HG02763 (cell line): ENCODE data around the gene UBXN2A.

Source experiments
- ATAC-seq: cut with Tn5 transposase; IDR thresholded peaks from one replicate; pipeline ENCODE4 v1.9.1; 2021; ENCODE audit warnings: mild to moderate bottlenecking, moderate library complexity; ENCODE audit not compliant: unreplicated experiment

The UBXN2A gene, protein sequence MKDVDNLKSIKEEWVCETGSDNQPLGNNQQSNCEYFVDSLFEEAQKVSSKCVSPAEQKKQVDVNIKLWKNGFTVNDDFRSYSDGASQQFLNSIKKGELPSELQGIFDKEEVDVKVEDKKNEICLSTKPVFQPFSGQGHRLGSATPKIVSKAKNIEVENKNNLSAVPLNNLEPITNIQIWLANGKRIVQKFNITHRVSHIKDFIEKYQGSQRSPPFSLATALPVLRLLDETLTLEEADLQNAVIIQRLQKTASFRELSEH

DNA sequence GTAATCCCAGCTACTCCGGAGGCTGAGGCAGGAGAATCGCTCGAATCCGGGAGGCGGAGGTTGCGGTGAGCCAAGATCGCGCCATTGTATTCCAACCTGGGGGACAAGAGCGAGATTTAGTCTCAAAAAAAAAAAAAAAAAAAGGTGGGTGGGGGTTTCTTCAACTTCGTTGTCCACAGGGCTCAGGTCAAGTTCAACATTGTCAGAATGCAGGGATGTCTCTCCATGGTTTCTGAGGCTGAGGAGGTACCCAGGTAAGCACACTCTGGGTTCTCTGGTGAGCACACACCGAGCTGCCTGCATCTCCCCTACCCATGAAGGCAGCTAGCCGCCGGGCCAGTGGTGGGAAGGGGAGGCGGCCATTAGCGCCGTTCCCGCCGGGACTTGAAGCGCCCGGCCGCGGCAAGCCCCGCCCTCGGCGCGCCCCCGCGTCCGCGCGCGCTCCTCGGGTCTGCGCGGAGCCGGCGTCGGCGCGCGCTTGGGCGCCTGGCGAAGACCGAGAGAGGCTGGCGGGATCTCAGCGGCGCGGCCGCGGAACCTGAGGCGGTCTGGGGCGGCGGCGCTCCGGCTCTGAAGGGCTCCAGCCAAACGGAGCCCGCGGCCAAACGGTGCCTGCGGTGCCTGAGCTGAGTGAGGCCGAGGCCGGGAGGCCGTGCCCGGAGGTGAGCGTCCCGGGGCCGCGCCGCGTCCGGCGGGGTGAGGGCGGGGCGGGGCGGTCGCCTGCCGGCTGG is at the start of gene UBXN2A:
TSS of gene UBXN2A (plus strand) at position 477 of the 731 bp plus-strand sequence. CDS start 17,852 bp downstream, outside the sequence.
- ATAC-seq = peak; percentile 84

DNA sequence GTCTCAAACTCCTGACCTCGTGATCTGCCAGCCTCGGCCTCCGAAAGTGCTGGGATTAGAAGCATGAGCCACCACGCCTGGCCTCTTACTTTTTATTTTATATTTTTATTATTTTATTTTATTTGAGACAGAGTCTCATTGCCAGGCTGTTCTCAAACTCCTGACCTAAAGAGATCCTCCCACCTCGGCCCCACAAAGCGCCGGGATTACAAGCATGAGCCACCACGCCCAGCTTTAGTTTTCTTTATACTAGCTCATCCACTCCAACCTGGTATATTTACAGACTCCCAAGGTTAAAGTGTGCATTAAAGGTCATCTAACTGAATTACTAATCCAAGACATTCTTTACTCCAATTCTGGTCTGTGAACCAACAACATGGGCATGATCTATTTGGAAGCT is 40.1 kb upstream of the UBXN2A start:
- no peak for ATAC-seq

DNA sequence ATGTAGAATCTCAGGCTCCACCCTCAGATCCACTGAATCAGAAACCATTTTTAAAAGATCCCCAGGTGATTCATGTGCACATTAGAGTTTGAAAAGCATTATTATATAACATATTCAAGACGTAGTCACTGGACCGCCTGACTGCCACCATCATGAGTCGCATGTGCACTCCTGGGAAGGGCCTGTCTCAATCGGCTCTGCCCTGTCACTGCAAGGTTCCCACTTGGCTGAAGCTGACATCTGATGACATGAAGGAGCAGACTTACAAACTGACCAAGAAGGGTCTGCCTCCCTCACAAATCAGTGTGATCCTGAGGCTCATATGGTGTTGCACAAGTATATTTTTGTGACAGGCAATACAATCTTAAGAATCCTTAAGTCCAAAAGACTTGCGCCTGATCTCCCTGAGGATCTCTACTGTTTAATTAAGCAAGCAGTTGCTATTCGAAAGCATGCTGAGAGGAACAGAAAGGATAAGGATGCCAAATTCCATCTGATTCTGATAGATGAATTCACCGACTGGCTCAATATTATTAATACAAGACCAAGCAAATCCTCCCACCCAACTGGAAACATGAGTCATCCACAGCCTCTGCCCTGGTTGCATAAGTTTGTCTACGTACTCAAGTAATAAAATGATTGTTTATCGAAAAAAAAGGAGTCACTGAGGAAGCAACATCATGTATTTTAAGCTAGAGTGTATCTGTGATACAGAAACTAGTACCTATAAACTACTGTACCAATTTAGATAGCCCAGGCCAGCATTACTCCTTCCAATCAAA is 39.5 kb upstream of the UBXN2A start:
- ATAC-seq = no peak

DNA sequence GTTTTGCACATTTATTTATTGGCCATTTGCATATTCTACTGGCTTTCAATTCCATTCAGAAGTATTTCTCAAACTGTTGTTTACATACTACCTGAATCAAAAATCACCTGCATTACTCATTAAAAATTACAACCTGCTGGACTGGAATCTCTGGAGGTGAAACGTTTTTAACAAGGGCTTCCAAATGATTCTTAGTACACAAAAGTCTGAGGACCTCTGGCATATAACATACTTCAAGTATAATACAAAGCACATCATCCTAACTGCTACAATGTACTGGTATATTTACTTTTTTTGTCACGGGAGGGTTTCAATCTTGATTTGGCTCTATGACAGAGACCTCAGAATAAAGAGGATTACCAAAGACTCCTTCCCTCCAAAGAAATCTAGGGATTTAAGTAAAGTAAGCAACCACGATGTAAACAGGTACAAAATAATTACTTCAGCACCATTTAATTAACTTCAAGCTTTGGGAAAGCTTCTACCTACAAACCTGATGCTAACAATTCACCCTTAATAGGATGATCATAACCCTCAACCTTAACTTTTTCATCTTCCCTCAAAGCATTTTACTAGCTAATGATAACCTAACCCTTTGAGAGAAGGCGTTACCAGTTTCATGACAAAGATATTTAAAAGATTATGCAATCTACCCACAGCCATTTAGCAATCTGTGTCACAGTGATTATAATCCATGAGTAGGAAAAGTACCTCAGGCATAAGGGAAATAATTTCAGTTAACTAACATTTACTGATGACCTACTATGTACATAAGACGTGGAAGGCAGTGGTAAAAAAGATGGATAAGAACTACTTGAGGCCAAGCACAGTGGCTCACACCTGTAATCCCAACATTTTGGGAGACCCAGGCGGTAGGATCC is 38.1 kb upstream of the UBXN2A start:
- ATAC-seq = no peak

DNA sequence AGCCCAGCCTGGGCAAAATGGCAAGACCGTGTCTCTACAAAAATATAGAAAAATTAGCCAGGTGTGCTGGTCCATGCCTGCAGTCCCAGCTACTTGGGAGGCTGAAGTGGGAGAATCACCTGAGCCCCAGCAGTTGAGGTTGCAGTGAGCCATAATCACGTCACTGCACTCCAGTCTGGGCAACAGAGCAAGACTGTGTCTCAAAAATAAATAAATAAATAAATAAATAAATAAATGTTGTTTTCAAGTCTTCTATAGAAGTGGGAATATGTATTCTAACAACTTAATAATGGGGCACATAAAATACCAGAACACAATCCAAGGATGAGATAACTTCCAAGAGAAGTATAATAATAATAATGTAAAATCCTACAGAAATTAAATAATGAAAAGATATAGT is 37.2 kb upstream of the UBXN2A start:
- ATAC-seq = no peak

DNA sequence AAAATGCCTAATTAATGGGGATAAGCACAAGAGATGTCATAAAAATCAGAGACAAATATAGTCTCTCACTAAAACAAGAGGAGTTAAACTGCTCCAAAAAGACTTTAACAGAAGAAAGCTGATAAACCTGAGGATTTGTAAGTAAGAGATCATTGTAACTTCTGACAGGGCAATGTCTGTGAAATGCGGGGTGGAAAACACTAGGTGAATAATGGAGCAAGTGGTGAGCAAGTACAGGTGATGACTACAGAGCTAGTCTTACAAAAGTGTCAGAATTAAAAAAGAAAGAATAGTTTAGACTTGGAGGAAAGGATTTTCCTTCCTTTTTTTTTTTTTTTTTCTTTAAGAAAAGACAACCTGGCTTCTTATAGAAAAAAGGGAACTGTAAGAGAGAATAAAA is 36.0 kb upstream of the UBXN2A start:
- ATAC-seq = no peak

DNA sequence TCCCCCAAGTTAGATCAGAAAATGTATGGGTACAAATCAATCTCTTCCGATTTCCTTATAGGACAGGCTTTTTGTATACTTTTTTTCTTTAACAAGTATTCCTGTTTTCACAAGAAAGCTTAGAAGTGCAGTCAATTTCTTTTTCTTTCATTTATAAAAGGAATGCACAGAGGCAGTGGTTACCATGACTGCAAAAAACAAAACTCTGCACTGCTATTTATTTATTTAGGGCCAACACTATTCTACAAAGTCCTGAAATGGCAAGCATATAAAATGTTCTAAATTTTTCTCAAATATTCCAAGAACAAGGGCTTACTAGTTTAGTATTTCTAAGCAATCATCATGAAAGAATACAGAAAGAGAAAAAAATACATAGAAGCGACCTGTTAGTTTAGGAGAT is 35.6 kb upstream of the UBXN2A start:
- no peak for ATAC-seq

DNA sequence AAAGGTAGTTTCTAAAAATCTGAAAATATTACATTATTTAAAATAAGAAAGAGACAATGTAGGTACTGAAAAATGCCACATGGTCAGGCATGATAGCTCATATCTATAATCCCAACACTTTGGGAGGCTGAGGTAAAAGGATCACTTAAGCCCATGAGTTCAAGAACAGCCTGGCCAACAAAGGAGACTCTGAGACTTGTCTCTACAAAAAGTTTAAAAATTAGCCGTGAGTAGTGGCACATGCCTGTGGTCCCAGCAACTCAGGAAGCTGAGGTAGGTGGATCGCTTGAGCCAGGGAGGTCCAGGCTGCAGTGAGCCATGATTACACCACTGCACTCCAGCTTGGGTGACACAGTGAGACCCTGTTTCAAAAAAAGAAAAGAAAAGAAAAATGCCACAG is 35.1 kb upstream of the UBXN2A start:
- ATAC-seq = no peak

DNA sequence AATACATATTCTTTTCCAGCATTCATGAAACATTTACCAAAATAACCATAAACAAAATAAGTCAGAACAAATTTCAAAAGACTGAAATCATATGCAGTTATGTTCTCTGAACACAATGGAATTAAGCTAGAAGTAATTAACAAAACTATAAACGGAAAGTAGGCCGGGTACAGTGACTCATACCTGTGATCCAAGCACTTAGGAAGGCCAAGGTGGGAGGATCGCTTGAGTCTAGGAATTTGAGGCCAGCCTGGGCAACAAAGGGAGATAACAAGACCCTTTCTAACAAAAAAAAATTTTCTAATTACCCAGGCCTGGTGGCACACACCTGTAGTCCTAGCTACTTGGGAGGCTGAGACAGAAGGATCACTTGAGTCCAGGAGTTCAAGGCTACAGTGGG is 28.2 kb upstream of the UBXN2A start:
- ATAC-seq = no peak

DNA sequence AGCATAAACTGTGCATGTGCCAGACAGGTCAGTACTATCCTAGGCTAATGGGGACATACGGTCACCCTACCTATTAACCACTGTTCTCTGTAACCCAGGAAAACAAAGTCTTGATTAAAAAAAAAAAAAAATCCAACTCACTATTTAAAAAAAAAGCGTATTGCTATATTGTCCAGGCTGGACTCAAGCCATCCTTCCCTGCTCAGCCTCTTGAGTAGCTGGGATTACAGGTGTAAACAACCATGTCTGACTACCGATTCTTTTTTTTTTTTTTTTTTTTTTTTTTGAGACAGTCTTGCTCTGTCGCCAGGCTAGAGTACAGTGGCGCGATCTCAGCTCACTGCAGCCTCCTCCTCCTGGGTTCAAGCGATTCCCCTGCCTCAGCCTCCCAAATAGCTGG is 24.9 kb upstream of the UBXN2A start:
- no peak for ATAC-seq

DNA sequence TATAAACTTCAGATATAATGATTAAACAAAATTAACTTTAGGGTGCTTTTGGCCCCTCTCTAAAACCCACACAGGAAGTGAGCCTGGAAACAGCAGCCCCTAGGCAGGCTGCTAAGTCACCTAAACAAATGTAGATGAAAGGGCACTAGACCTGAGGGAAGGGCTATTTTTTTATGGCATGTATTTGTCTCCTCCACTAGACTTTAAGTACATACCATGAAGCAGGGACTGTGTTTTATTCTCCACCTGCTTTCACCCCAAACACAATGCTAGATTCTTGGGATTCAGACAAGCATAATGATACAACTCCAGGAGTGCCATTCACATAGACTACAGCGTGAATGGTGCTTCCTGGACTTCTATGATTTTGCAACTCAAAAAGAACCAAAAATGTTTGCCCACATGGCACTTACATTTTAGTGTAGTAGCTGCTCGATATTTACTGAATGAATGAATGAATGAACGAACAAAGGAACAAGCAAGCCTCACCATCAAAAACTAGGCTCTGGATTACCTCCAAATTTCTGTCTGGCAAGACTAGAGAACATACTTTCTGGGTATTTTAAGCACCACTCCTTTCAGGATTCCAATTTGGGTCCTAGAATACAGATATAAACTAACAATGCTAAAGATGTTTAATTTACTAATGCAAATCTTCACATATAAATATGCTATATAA is 23.4 kb upstream of the UBXN2A start:
- ATAC-seq = no peak

DNA sequence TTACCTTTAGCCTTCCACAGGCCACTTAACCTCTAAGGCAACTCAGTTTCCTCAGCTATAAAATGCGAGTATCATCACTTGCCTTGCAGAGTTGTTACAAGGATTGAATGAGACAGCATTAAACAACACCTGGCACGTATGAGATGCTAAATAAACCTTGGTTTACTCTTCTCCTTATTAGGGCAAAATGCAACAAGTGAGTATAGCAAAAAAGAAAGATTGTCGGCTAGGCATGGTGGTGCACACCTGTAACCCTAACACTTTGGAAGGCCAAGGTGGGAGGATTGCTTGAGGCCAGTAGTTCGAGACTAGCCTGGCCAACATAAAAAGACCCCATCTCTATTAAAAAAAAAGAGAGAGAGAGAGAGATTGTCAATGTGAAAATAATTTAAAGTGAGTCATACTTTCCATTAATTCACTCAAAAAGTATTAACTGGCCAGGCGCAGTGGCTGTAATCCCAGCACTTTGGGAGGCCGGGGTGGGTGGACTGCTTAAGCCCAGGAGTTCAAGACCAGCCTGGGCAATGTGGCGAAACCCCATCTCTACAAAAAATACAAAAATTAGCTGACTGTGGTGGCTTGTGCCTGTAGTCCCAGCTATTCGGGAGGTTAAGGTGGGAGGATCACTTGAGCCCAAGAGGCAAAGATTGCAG is 21.3 kb upstream of the UBXN2A start:
- ATAC-seq = no peak

DNA sequence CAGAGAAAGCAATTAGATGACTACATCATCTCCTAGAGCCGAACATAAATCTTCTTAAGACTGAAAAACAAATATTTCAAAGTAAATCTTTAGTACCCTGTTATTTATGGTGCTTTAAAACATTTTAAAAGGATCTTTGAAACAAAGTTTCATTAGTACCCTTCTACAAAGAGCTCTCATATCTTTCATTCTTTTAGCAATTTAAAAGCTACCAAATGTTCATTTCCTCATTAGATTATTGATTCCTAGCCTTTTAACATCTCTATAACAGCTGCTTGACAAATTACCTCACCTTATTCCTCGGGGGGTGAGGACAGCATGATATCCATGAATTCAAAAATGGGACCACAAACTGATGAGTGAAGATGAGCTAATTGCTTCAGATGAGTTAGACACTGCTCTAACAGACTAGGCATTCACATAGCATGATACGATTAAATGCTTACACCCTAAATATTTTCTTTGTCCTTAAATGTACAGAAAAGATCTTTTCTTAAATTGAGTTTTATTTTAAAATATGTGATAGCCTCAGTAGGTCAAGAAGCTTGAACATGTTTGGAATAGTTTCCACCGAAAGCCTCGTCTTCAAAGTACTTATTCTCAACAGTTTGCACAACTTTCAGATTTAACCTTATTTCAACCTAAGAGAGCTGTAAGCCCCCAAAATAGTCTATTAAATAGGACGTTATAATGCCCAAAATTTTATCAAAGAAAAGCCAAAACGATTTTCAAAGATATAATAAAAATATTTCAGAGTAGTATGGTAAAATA is 15.5 kb upstream of the UBXN2A start:
- ATAC-seq = no peak

DNA sequence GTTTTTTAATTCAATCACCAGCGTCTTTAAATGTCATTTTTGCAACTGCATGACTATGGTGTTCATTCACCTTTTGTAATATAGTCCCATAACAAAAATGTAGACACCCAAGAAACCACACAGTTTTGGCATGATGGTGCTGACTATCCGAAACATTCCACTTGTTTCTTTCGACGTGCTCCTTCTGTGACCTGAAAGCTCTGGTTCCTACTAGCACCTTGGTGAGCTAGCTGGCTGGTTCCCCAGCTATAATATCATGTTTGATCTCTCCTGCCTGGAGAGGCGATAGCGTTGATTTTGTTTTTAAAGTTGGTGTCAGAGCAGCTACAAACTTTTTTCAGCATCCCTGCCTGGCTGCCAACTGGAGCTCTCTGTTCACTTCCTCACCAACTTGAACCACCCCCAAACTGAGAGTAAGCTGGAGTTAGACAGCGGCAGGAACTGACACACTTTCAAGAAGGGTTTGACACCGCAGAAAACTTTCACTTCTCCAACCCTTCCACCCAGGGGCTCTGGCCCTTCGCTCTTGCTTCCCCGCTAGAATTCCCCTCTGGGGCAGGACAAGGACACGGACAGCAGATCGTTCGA is 14.5 kb upstream of the UBXN2A start:
- ATAC-seq = peak; percentile 57

DNA sequence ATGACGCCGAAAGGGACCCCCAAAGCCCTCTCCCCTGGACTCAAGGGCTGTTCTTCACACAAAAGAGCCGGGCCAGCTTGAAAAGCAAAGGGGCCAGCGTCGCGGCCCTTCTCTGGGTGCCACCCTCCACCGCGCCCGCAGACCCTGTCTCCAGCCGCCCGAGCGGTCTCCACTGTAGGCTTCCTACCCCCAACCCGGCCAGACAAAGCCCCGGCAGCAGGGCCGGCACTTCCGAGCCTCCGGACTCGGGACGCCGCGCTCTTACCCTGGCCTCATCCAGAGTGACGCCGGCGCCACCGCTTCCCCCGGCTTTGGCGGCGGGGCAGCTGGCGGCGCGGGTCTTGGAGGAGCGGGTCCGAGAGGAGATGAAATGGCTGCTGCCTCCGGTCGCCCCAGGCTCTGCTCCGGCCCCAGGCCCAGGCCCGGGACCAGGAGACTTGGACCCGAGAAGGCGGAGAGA is 13.9 kb upstream of the UBXN2A start:
- ATAC-seq = peak; percentile 22

DNA sequence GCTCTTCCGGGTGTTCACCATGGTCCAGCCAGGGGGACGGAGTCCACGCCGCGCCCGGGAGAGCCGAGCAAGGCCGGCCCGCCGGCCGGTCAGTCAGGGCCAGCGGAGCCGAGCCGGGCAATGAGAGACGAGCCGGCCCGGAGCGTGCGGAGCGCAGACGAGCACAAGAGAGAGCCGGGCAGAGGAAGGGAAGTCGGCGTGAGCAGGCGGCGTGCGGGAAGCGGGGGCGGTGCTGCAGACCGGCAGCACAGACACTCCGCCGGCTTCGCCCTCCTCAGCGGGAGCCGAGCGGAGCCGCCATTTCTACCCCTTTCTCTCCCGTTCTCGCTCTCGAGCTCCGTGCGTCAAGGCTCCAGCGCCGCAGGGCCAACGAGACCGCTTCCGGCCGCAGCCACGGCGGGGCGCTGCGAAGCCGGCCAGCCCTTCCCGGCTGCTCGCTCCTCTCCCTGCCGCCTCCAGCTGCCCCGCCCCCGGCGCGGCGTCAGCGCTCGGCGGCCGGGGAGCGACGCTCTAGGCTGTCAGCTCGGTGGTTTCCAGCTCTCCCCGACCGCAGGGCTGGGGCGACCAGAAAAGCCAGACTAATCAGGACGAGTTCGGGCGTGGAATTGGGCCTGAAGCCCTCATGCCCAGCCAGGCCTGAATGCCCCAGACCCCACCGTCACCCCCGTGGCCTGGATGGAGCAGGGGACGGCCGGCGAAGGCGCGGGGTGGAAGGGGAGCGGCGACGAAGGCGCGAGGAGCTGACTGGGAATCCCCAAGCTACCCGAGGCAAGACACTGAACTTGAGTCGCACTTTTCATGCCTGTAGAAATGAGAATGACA is 13.3 kb upstream of the UBXN2A start, which contains the start of gene ATAD2B:
TSS of gene ATAD2B (minus strand) at position 374 of the 822 bp plus-strand sequence. CDS start at position 21, 353 bp downstream.
- peak; percentile 78 for ATAC-seq

DNA sequence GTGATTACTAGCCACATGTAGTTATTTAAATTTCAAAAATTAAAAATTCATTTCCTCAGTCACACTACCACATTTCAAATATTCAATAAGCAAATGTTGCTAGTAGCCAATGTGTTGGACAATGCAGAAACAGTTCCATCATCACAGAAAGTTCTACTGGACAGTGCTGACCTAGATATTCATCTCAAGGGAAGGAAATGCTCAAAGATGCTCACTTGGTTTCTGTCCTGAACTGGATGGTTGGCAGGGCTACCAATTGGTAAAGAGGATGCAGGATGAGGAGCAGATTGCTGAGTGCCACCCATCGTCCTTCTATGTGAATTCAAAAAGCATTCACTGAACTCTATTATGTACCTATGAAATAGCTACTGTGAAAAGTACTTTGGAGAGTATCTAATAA is 6.0 kb upstream of the UBXN2A start:
- no peak for ATAC-seq
